Activated effector memory CD4-positive, alpha-beta T cell treated with anti-CD3 and anti-CD28 coated beads, Interleukin-2, amount 50 U/mL, for 16 hours (primary cell): ENCODE data around the gene SRSF8.

Experiments used
- DNase-seq: peaks from one replicate; pipeline ENCODE4 v3.0.0-alpha.2; 2020

The SRSF8 gene

GRCh38 chr11:95070471-95070870 lies 3.8 kb downstream of the SRSF8 start:
- DNase-seq, result no peak

GRCh38 chr11:95072948-95073347 lies 6.2 kb downstream of the SRSF8 start:
- DNase-seq, result no peak

GRCh38 chr11:95074792-95075563 lies 8.3 kb downstream of the SRSF8 start:
- no peak for DNase-seq

- DNase-seq, result no peak
Observed at GRCh38 chr11:95076416-95076815, 9.7 kb downstream of the SRSF8 start.

- no peak for DNase-seq
Observed at GRCh38 chr11:95076981-95077380, 10.3 kb downstream of the SRSF8 start.

- DNase-seq, result no peak
Observed at GRCh38 chr11:95078526-95078925, 11.8 kb downstream of the SRSF8 start.

- no peak for DNase-seq
Observed at GRCh38 chr11:95081010-95081409, 14.3 kb downstream of the SRSF8 start.

GRCh38 chr11:95081412-95081811 lies 14.7 kb downstream of the SRSF8 start:
- DNase-seq, result no peak

GRCh38 chr11:95082576-95083001 lies 15.9 kb downstream of the SRSF8 start:
- DNase-seq, result no peak

GRCh38 chr11:95084509-95084908 lies 17.8 kb downstream of the SRSF8 start:
- DNase-seq, result peak; percentile 78

GRCh38 chr11:95085117-95085816 lies 18.5 kb downstream of the SRSF8 start:
- DNase-seq, result no peak

- no peak for DNase-seq
Observed at GRCh38 chr11:95086151-95086550, 19.4 kb downstream of the SRSF8 start.

- DNase-seq, result no peak
Observed at GRCh38 chr11:95086836-95087570, 20.3 kb downstream of the SRSF8 start.

GRCh38 chr11:95088946-95089619 lies 22.4 kb downstream of the SRSF8 start:
- DNase-seq, result peak; percentile 64

GRCh38 chr11:95089620-95090542 lies 23.2 kb downstream of the SRSF8 start, which contains the start of gene ENDOD1:
Gene ENDOD1 (plus strand): TSS chr11:95089846. CDS start chr11:95089928, 82 bp downstream.
- DNase-seq, result peak; percentile 94

GRCh38 chr11:95091663-95092180 lies 25.0 kb downstream of the SRSF8 start:
- no peak for DNase-seq

- DNase-seq, result peak; percentile 66
Observed at GRCh38 chr11:95092549-95093324, 26.0 kb downstream of the SRSF8 start.

- no peak for DNase-seq
Observed at GRCh38 chr11:95093548-95093947, 26.8 kb downstream of the SRSF8 start.

GRCh38 chr11:95095858-95096587 lies 29.3 kb downstream of the SRSF8 start:
- DNase-seq, result no peak

GRCh38 chr11:95097209-95097608 lies 30.5 kb downstream of the SRSF8 start:
- DNase-seq, result no peak
